HEK293 (cell line): ENCODE data around the gene FOXM1.
A peak's percentile ranks its signal among the peaks of the same experiment; 100 is the strongest.

Source experiments
- BCL11B ChIP-seq: fragments of 450-650 bp; formaldehyde crosslinking; IDR thresholded peaks from 2 replicates; pipeline ENCODE4 v1.5.1; 2016; ENCODE audit warnings: low read depth, missing biosample characterization, missing genetic modification characterization
- GLI2 ChIP-seq: fragments of 450-650 bp; formaldehyde crosslinking; IDR thresholded peaks from 2 replicates; pipeline ENCODE4; 2017; ENCODE audit warnings: missing biosample characterization, missing genetic modification characterization, low read depth, borderline replicate concordance
- KLF9 ChIP-seq: fragments of 450-650 bp; formaldehyde crosslinking; IDR thresholded peaks from 2 replicates; pipeline ENCODE4 v1.5.1; 2016; ENCODE audit warnings: missing biosample characterization, missing genetic modification characterization, low read depth
- SALL2 ChIP-seq: fragments of 450-650 bp; formaldehyde crosslinking; IDR thresholded peaks from 2 replicates; pipeline ENCODE4 v1.5.0; 2017; ENCODE audit warnings: missing biosample characterization, mild to moderate bottlenecking, missing genetic modification characterization, borderline replicate concordance
- SP2 ChIP-seq: fragments of 450-650 bp; formaldehyde crosslinking; IDR thresholded peaks from 2 replicates; pipeline ENCODE4 v1.5.1; 2016; ENCODE audit warnings: missing biosample characterization, missing genetic modification characterization
- SP3 ChIP-seq: fragments of 450-650 bp; formaldehyde crosslinking; IDR thresholded peaks from 2 replicates; pipeline ENCODE4 v1.5.1; 2016; ENCODE audit warnings: missing biosample characterization, missing genetic modification characterization
- SP7 ChIP-seq: fragments of 450-650 bp; formaldehyde crosslinking; IDR thresholded peaks from 2 replicates; pipeline ENCODE4 v1.5.1; 2016; ENCODE audit warnings: missing biosample characterization, missing genetic modification characterization
- WT1 ChIP-seq: fragments of 450-650 bp; formaldehyde crosslinking; IDR thresholded peaks from 2 replicates; pipeline ENCODE4 v1.5.1; 2016; ENCODE audit warnings: missing biosample characterization, missing genetic modification characterization
- ZBTB21 ChIP-seq: fragments of 450-650 bp; formaldehyde crosslinking; IDR thresholded peaks from 2 replicates; pipeline ENCODE4 v1.5.1; 2017; ENCODE audit warnings: missing biosample characterization, missing genetic modification characterization
- ZBTB48 ChIP-seq: fragments of 450-650 bp; formaldehyde crosslinking; IDR thresholded peaks from 2 replicates; pipeline ENCODE4 v1.5.1; 2016; ENCODE audit warnings: missing biosample characterization, missing genetic modification characterization
- ZBTB7A ChIP-seq: fragments of 450-650 bp; formaldehyde crosslinking; IDR thresholded peaks from 2 replicates; pipeline ENCODE4 v1.5.1; 2016; ENCODE audit warnings: low read depth, missing biosample characterization, missing genetic modification characterization
- ZBTB8A ChIP-seq: fragments of 450-650 bp; formaldehyde crosslinking; IDR thresholded peaks from 2 replicates; pipeline ENCODE4 v1.5.1; 2016; ENCODE audit warnings: missing biosample characterization, missing genetic modification characterization
- ZFP41 ChIP-seq: fragments of 450-650 bp; formaldehyde crosslinking; IDR thresholded peaks from 2 replicates; pipeline ENCODE4 v1.5.1; 2016; ENCODE audit warnings: missing biosample characterization, missing genetic modification characterization, borderline replicate concordance
- ZNF211 ChIP-seq: fragments of 450-650 bp; formaldehyde crosslinking; IDR thresholded peaks from 2 replicates; pipeline ENCODE4 v1.5.1; 2016; ENCODE audit warnings: low read depth, missing biosample characterization, missing genetic modification characterization
- ZNF214 ChIP-seq: fragments of 450-650 bp; formaldehyde crosslinking; IDR thresholded peaks from 2 replicates; pipeline ENCODE4 v1.5.1; 2017; ENCODE audit warnings: missing biosample characterization, mild to moderate bottlenecking, missing genetic modification characterization, borderline replicate concordance
- ZNF302 ChIP-seq: fragments of 450-650 bp; formaldehyde crosslinking; IDR thresholded peaks from 2 replicates; pipeline ENCODE4 v1.5.1; 2016; ENCODE audit warnings: missing biosample characterization, missing genetic modification characterization, low read depth
- ZNF324 ChIP-seq: fragments of 450-650 bp; formaldehyde crosslinking; IDR thresholded peaks from 2 replicates; pipeline ENCODE4 v1.5.1; 2016; ENCODE audit warnings: missing biosample characterization, missing genetic modification characterization
- ZNF341 ChIP-seq: fragments of 450-650 bp; formaldehyde crosslinking; IDR thresholded peaks from 2 replicates; pipeline ENCODE4; 2016; ENCODE audit warnings: low read depth, missing biosample characterization, missing genetic modification characterization
- ZNF350 ChIP-seq: fragments of 450-650 bp; formaldehyde crosslinking; IDR thresholded peaks from 2 replicates; pipeline ENCODE4 v1.5.0; 2017; ENCODE audit warnings: missing biosample characterization, mild to moderate bottlenecking, missing genetic modification characterization
- ZNF501 ChIP-seq: fragments of 450-650 bp; formaldehyde crosslinking; IDR thresholded peaks from 2 replicates; pipeline ENCODE4 v1.5.1; 2016; ENCODE audit warnings: missing biosample characterization, missing genetic modification characterization
- ZNF600 ChIP-seq: fragments of 450-650 bp; formaldehyde crosslinking; IDR thresholded peaks from 2 replicates; pipeline ENCODE4 v1.5.1; 2016; ENCODE audit warnings: missing biosample characterization, missing genetic modification characterization
- ZNF660 ChIP-seq: fragments of 450-650 bp; IDR thresholded peaks from 2 replicates; pipeline ENCODE4 v1.5.1; 2018; ENCODE audit warnings: missing biosample characterization, mild to moderate bottlenecking, missing genetic modification characterization
- ZNF664 ChIP-seq: fragments of 450-650 bp; formaldehyde crosslinking; IDR thresholded peaks from 2 replicates; pipeline ENCODE4 v1.5.1; 2016; ENCODE audit warnings: missing biosample characterization, missing genetic modification characterization
- ZNF677 ChIP-seq: fragments of 450-650 bp; IDR thresholded peaks from 2 replicates; pipeline ENCODE4 v1.5.0; 2018; ENCODE audit warnings: missing biosample characterization, mild to moderate bottlenecking, missing genetic modification characterization, moderate library complexity
- ZNF776 ChIP-seq: fragments of 450-650 bp; formaldehyde crosslinking; IDR thresholded peaks from 2 replicates; pipeline ENCODE4 v1.5.0; 2017; ENCODE audit warnings: missing biosample characterization, missing genetic modification characterization, borderline replicate concordance
- TF ChIP-seq, protein P1 (sequence below): sonication (generic); formaldehyde crosslinking; IDR thresholded peaks from 2 replicates; pipeline ENCODE4 v1.8.1; 2022; ENCODE audit warnings: mild to moderate bottlenecking, moderate library complexity, missing genetic modification reagents
- TF ChIP-seq, protein P2 (sequence below): fragments of 450-650 bp; formaldehyde crosslinking; optimal IDR thresholded peaks from 2 replicates; pipeline ENCODE3; 2016; ENCODE audit warnings: missing biosample characterization, mild to moderate bottlenecking, missing genetic modification characterization
- TF ChIP-seq, protein P3 (sequence below): fragments of 450-650 bp; formaldehyde crosslinking; IDR thresholded peaks from 2 replicates; pipeline ENCODE4 v1.5.1; 2016; ENCODE audit warnings: missing biosample characterization, missing genetic modification characterization
- TF ChIP-seq, protein P4 (sequence below): fragments of 450-650 bp; formaldehyde crosslinking; IDR thresholded peaks from 2 replicates; pipeline ENCODE4 v1.5.1; 2016; ENCODE audit warnings: missing biosample characterization, missing genetic modification characterization
- TF ChIP-seq, protein P5 (sequence below): fragments of 450-650 bp; formaldehyde crosslinking; IDR thresholded peaks from 2 replicates; pipeline ENCODE4 v1.5.1; 2016; ENCODE audit warnings: missing biosample characterization, missing genetic modification characterization
- TF ChIP-seq, protein P6 (sequence below): fragments of 450-650 bp; formaldehyde crosslinking; IDR thresholded peaks from 2 replicates; pipeline ENCODE4 v1.5.1; 2016; ENCODE audit warnings: missing biosample characterization, missing genetic modification characterization

FOXM1 gene

DNA sequence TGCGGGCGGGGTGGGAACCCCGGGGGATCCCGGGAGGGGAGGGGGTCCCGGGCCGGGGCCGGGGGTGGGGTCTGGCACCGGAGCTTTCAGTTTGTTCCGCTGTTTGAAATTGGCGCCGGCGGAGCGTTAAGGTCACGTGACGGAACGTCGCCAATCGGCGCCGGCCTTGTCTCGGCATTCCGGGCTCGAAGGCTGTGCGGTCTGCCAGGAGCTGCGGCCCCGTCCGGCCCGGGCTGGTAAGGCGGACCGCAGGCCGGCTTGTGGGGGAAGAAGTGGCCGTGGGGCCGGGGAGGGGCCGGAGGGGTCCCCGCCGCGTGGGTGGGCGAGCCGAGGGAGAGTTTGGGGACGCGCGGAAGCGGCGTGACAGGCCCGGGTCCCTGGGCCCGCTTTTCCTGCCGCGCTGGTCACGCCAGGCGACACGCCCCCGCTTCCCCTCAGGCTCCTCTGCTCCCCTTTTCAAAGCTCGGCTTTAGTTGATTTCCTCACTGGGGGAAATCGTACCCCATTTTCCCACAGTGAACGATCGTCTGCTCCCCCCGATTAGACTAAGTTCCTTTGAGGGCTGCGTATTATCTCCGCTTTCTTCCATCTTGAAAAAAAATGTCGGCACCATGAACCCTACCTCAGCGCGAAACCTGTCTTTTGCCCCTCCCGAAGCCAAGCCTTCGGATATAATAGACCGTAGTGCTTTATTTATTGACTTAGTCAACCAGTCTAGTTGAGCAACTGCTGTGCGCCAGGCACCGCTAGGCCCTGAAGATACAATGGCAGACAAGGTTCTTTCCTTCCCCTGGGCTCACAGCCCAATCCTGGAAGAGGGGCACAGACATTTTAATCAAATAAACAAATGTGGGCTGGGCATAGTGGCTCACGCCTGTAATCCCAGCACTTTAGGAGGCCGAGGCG lies at the start of gene FOXM1, which contains the start of gene RHNO1 (continued):
- TF ChIP-seq, protein P1, sequence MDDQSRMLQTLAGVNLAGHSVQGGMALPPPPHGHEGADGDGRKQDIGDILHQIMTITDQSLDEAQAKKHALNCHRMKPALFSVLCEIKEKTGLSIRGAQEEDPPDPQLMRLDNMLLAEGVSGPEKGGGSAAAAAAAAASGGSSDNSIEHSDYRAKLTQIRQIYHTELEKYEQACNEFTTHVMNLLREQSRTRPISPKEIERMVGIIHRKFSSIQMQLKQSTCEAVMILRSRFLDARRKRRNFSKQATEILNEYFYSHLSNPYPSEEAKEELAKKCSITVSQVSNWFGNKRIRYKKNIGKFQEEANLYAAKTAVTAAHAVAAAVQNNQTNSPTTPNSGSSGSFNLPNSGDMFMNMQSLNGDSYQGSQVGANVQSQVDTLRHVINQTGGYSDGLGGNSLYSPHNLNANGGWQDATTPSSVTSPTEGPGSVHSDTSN: peak; percentile 29; the same call in 1 of the 2 replicates
- TF ChIP-seq ZBTB8A (tag by site-specific recombination) (peak; percentile 63; the same call in 1 of the 2 replicates), ZBTB48 (0 out of 2 replicates have a peak, but pooled peaks have one; percentile 66), SP7 (peak; percentile 56), ZNF660 (tag by site-specific recombination) (peak; percentile 11; the same call in 1 of the 2 replicates), ZNF214 (tag by site-specific recombination) (no peak), KLF9 (tag by site-specific recombination) (peak; percentile 98), ZNF600 (peak; percentile 93), ZNF776 (tag by site-specific recombination) (no peak), ZFP41 (tag by site-specific recombination) (no peak), ZNF211 (tag by site-specific recombination) (no peak), SALL2 (no peak), BCL11B (tag by site-specific recombination) (0 out of 2 replicates have a peak, but pooled peaks have one; percentile 58), SP3 (peak; percentile 42), ZNF324 (peak; percentile 79), ZNF677 (tag by site-specific recombination) (no peak), WT1 (tag by site-specific recombination) (peak; percentile 8; the same call in 1 of the 2 replicates), ZBTB21 (no peak), GLI2 (no peak), ZNF501 (tag by site-specific recombination) (peak; percentile 75), SP2 (tag by site-specific recombination) (peak; percentile 70), ZBTB7A (tag by site-specific recombination) (peak; percentile 73; the same call in 1 of the 2 replicates), ZNF664 (peak; percentile 100), ZNF350 (tag by site-specific recombination) (no peak), ZNF341 (tag by site-specific recombination) (peak; percentile 55), ZNF302 (tag by site-specific recombination) (peak; percentile 99)
- TF ChIP-seq, protein P2, sequence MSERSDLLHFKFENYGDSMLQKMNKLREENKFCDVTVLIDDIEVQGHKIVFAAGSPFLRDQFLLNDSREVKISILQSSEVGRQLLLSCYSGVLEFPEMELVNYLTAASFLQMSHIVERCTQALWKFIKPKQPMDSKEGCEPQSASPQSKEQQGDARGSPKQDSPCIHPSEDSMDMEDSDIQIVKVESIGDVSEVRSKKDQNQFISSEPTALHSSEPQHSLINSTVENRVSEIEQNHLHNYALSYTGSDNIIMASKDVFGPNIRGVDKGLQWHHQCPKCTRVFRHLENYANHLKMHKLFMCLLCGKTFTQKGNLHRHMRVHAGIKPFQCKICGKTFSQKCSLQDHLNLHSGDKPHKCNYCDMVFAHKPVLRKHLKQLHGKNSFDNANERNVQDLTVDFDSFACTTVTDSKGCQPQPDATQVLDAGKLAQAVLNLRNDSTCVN (tag by site-specific recombination): peak; percentile 83
- TF ChIP-seq, protein P3, sequence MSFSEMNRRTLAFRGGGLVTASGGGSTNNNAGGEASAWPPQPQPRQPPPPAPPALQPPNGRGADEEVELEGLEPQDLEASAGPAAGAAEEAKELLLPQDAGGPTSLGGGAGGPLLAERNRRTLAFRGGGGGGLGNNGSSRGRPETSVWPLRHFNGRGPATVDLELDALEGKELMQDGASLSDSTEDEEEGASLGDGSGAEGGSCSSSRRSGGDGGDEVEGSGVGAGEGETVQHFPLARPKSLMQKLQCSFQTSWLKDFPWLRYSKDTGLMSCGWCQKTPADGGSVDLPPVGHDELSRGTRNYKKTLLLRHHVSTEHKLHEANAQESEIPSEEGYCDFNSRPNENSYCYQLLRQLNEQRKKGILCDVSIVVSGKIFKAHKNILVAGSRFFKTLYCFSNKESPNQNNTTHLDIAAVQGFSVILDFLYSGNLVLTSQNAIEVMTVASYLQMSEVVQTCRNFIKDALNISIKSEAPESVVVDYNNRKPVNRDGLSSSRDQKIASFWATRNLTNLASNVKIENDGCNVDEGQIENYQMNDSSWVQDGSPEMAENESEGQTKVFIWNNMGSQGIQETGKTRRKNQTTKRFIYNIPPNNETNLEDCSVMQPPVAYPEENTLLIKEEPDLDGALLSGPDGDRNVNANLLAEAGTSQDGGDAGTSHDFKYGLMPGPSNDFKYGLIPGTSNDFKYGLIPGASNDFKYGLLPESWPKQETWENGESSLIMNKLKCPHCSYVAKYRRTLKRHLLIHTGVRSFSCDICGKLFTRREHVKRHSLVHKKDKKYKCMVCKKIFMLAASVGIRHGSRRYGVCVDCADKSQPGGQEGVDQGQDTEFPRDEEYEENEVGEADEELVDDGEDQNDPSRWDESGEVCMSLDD (tag by site-specific recombination): peak; percentile 80
- TF ChIP-seq, protein P4, sequence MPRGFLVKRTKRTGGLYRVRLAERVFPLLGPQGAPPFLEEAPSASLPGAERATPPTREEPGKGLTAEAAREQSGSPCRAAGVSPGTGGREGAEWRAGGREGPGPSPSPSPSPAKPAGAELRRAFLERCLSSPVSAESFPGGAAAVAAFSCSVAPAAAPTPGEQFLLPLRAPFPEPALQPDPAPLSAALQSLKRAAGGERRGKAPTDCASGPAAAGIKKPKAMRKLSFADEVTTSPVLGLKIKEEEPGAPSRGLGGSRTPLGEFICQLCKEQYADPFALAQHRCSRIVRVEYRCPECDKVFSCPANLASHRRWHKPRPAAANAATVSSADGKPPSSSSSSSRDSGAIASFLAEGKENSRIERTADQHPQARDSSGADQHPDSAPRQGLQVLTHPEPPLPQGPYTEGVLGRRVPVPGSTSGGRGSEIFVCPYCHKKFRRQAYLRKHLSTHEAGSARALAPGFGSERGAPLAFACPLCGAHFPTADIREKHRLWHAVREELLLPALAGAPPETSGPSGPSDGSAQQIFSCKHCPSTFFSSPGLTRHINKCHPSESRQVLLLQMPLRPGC (tag by site-specific recombination): peak; percentile 70
- TF ChIP-seq, protein P5, sequence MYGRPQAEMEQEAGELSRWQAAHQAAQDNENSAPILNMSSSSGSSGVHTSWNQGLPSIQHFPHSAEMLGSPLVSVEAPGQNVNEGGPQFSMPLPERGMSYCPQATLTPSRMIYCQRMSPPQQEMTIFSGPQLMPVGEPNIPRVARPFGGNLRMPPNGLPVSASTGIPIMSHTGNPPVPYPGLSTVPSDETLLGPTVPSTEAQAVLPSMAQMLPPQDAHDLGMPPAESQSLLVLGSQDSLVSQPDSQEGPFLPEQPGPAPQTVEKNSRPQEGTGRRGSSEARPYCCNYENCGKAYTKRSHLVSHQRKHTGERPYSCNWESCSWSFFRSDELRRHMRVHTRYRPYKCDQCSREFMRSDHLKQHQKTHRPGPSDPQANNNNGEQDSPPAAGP (tag by site-specific recombination): peak; percentile 75
- TF ChIP-seq, protein P6, sequence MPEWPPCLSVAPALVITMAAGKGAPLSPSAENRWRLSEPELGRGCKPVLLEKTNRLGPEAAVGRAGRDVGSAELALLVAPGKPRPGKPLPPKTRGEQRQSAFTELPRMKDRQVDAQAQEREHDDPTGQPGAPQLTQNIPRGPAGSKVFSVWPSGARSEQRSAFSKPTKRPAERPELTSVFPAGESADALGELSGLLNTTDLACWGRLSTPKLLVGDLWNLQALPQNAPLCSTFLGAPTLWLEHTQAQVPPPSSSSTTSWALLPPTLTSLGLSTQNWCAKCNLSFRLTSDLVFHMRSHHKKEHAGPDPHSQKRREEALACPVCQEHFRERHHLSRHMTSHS (tag by site-specific recombination): no peak
